A673 (cell line): ENCODE results near the gene KAZN.

ENCODE experiments used
- EZH2 ChIP-seq: fragments of 200-600 bp; sonication (generic); IDR thresholded peaks from 2 replicates; pipeline ENCODE4 v1.6.1; 2017; ENCODE audit warnings: borderline replicate concordance, low read depth, mild to moderate bottlenecking, mixed read lengths, antibody characterized with exemption, low read length; ENCODE audit not compliant: poor library complexity, severe bottlenecking
- TF ChIP-seq, protein P1 (sequence below): fragments of 300-800, 200-600 bp; sonication (generic); conservative IDR thresholded peaks from 2 replicates; pipeline ENCODE4 v1.5.1; 2017; ENCODE audit warnings: low read depth, mild to moderate bottlenecking, antibody characterized with exemption, low read length, moderate library complexity, mixed read lengths

DNA sequence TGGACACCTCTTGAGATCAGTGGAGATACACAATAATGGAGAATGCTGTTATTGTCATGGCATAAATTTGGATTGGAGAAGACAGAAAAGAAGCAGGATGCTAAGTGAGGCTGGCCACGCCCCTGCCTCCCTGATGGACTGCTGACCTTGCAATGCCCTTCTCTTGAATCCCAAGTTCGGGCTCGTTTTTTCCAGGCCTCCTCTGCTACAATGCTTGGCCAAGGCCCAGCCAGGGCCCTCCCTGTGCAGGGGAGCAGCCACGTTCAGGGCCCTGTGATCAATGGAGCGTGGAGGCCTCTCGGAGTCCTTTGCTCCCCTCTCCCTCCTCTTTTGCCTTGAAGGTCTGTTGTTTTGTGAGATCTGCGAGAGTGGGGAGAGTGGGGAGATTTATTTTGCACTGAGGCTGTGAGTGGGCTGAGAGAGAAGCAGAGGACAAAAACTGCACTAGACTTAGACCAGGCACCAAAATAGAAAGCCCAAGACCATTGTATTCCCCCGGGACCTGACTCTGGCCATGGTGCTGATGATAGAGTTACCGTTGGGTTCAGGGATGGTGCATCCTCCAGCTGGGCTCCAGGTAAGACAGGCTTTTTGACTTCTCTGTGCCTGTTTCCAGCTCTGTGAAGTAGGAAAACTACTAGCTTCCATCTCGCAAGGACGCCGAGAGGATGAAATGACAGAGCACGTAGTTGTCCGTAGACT, 268.6 kb downstream of the KAZN start:
- TF ChIP-seq, protein P1, sequence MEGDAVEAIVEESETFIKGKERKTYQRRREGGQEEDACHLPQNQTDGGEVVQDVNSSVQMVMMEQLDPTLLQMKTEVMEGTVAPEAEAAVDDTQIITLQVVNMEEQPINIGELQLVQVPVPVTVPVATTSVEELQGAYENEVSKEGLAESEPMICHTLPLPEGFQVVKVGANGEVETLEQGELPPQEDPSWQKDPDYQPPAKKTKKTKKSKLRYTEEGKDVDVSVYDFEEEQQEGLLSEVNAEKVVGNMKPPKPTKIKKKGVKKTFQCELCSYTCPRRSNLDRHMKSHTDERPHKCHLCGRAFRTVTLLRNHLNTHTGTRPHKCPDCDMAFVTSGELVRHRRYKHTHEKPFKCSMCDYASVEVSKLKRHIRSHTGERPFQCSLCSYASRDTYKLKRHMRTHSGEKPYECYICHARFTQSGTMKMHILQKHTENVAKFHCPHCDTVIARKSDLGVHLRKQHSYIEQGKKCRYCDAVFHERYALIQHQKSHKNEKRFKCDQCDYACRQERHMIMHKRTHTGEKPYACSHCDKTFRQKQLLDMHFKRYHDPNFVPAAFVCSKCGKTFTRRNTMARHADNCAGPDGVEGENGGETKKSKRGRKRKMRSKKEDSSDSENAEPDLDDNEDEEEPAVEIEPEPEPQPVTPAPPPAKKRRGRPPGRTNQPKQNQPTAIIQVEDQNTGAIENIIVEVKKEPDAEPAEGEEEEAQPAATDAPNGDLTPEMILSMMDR = no peak
- TF ChIP-seq EZH2 = no peak
